Transverse colon (tissue), 4 donors: ENCODE data around the gene MICAL1. TPM values are rescaled to one million over a fixed set of nuclear protein-coding genes. Genes with fewer than 3 reads are reported as not detected.

Experiments
- DNase-seq: peaks from one replicate; pipeline ENCODE4 v3.0.0-alpha.2; 2019
- H3K27ac ChIP-seq, 4 donors: fragments of 200-600 bp; sonication (generic); 2 replicates each; pipeline ENCODE4 v1.5.1; 2016 to 2018; ENCODE audit warnings: inconsistent platforms in 4 of 4
- H3K27me3 ChIP-seq: fragments of 200-600 bp; sonication (generic); 2 replicates; pipeline ENCODE4 v1.5.1; 2017; ENCODE audit warnings: inconsistent platforms
- H3K36me3 ChIP-seq, 4 donors: fragments of 200-600 bp; sonication (generic); 2 replicates each; pipeline ENCODE4 v1.5.1; 2017 to 2019; ENCODE audit warnings: inconsistent platforms in 4 of 4
- H3K4me1 ChIP-seq, 4 donors: fragments of 200-600 bp; sonication (generic); 2 replicates each; pipeline ENCODE4 v1.5.1; 2017 to 2020; ENCODE audit warnings: inconsistent platforms in 4 of 4
- H3K4me3 ChIP-seq, 4 donors: fragments of 200-600 bp; sonication (generic); 1 replicate in 1 of 4; 2 replicates in 3 of 4; pipeline versions ENCODE4 v1.5.1 to v1.6.1; 2017 to 2019; ENCODE audit warnings: inconsistent platforms in 4 of 4
- H3K9me3 ChIP-seq, 2 donors: fragments of 200-600 bp; sonication (generic); 2 replicates each; pipeline ENCODE4 v1.5.1; 2017 to 2019; ENCODE audit warnings: inconsistent platforms in 2 of 2
- EP300 ChIP-seq: sonication (generic); formaldehyde crosslinking; IDR thresholded peaks from one replicate; pipeline ENCODE4 v1.6.1; 2017; ENCODE audit warnings: antibody characterized with exemption, low read depth
- POLR2A ChIP-seq: fragments of 450-650 bp; IDR thresholded peaks from one replicate; pipeline ENCODE4 v1.6.1; 2016; ENCODE audit warnings: antibody characterized with exemption, mild to moderate bottlenecking, moderate library complexity
- POLR2AphosphoS5 ChIP-seq, 3 donors: sonication (generic); formaldehyde crosslinking; IDR thresholded peaks; one replicate each; pipeline ENCODE4 v1.6.1; 2016; ENCODE audit warnings: antibody characterized with exemption in 3 of 3
- WGBS, 2 donors: methylation state at CpG; one replicate each; pipeline ENCODE4 v1.1.5; 2018; ENCODE audit warnings: low coverage in 1 of 2; 5-methylcytosine and 5-hydroxymethylcytosine counted together
- in situ Hi-C, 4 donors: fragments of 200-750 bp; cut with MboI; loops; one replicate each; pipeline versions ENCODE4 v1.15.0 to v1.15.1; 2017; ENCODE audit warnings: low sequenced_read_pairs in 3 of 4, low pct_ligation_motif_present in 1 of 4, low pct_unique_long_range_greater_than_20kb in 1 of 4
- intact Hi-C: fragments of 100-400 bp; cut with DNase I; formaldehyde crosslinking; loops from one replicate; pipeline ENCODE4 v1.15.1; 2023; ENCODE audit warnings: low total_unique reads
- total RNA-seq, 4 donors: library from RNA; depleted of rRNA; stranded (reverse); fragments of >200 nt; gene quantifications; one replicate each; pipeline ENCODE4 v1.1.0, GENCODE V29; 2016
- TF ChIP-seq, protein P1 (sequence below), 5 experiments: fragments of 200-600 bp in 3 of 5; fragments of 450-650 bp in 2 of 5; sonication (generic) in 3 of 5; IDR thresholded peaks; 1 replicate in 2 of 5; 2 replicates in 3 of 5; pipeline ENCODE4 v1.5.1; 2016 to 2017; ENCODE audit warnings: antibody characterized with exemption in 5 of 5, inconsistent platforms in 3 of 5, mild to moderate bottlenecking in 2 of 5, moderate library complexity in 1 of 5

The MICAL1 gene
- total RNA-seq, result 100 to 1,000 TPM in 2 of 4 donors, 10 to 100 TPM in 2; 85.3 to 241 (median 121) TPM

DNA sequence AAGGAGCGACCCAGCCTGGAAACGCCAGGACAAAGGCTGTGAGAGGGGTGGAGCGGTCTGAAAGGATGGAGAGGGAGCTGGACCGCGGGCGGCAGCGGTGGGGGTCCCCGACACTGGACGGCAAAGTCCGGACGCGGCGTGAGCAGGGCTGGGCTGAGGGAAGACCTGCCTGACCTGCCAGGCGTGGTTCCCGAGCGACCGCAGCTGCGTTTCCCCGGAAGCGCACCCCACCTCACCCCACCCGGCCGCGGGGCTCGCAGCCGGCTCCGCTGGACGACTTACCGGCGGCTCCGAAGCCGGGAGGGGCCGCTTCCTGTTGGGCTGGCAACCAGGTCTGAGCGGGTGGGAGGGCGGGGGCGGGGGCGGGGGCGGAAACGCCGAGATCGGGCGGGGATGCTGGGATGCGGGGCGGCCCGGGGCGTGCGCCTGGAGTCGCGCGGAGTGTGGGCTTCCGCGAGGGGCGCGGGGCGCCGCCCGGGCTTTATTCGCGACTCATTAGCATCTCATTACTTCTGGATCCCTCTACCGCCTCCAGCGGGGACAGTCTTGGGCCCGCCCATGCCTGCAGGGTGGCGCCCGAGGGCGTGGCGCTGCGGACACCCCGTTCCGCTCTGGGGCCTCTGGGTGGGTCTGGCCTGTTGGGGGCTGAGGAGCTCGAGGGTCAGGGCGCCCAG is at the start of gene MICAL1:
Gene MICAL1, minus strand, starts transcription at position 336 of the 674 bp plus-strand sequence. CDS start 1,576 bp downstream, outside the sequence.
- peaks cover 14 to 37% (median 33%) of the 10 kb centered on the region in 4 donors for H3K4me1 ChIP-seq
- 0% methylated on average over 13 to 61 of the region's 70 CpGs for WGBS, 2 donors
- intact Hi-C loops, result no loop called here

GRCh38 chr6:109503327-109504224 is 48.0 kb upstream of the MICAL1 start:
- no peak overlapping the region for H3K4me3 ChIP-seq
- H3K9me3 ChIP-seq, result no peaks in the 10 kb centered on the region
- in situ Hi-C loops, result loop anchor here in 1 of 4 donors (25.0 kb wide), 1 partner anchor 184 kb away; the partner anchor contains the start of genes AK9 and FIG4
- H3K4me1 ChIP-seq, result no peaks in the 10 kb centered on the region
- no peaks in the 10 kb centered on the region for H3K27me3 ChIP-seq
- no peak for DNase-seq
- H3K27ac ChIP-seq, result no peak overlapping the region
- TF ChIP-seq POLR2A (no peak), EP300 (no peak), POLR2AphosphoS5 (IDR thresholded peaks at IDR 0.05) (no peak)
- TF ChIP-seq, protein P1, sequence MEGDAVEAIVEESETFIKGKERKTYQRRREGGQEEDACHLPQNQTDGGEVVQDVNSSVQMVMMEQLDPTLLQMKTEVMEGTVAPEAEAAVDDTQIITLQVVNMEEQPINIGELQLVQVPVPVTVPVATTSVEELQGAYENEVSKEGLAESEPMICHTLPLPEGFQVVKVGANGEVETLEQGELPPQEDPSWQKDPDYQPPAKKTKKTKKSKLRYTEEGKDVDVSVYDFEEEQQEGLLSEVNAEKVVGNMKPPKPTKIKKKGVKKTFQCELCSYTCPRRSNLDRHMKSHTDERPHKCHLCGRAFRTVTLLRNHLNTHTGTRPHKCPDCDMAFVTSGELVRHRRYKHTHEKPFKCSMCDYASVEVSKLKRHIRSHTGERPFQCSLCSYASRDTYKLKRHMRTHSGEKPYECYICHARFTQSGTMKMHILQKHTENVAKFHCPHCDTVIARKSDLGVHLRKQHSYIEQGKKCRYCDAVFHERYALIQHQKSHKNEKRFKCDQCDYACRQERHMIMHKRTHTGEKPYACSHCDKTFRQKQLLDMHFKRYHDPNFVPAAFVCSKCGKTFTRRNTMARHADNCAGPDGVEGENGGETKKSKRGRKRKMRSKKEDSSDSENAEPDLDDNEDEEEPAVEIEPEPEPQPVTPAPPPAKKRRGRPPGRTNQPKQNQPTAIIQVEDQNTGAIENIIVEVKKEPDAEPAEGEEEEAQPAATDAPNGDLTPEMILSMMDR (IDR thresholded peaks at IDR 0.05), result no peak
- intact Hi-C loops, result no loop called here
- WGBS, 2 donors, result 46 to 56% methylated on average over 4 to 10 of the region's 10 CpGs
- H3K36me3 ChIP-seq, result no peaks in the 10 kb centered on the region

More for the DNA sequence above, at the start of gene MICAL1:
- in situ Hi-C loops, result loop anchor here in 2 of 4 donors (10.0 kb wide), 1 partner anchor 71 kb away; the partner anchor contains the start of gene CD164 (in 2 of the 2)
- Histone ChIP-seq H3K9me3 (no peaks in the 10 kb centered on the region), H3K27me3 (no peaks in the 10 kb centered on the region), H3K27ac (peak within 1 kb of the TSS; percentile 84 to 93 (median 87)), H3K4me3 (peak within 1 kb of the TSS; percentile 44 to 89 (median 66)), H3K36me3 (no peaks in the 10 kb centered on the region)
- peak; percentile 90 for DNase-seq
- TF ChIP-seq POLR2AphosphoS5 (IDR thresholded peaks at IDR 0.05) (peak; percentile 30 to 75 (median 68)), POLR2A (peak; percentile 63), EP300 (no peak)
- TF ChIP-seq, protein P1 (IDR thresholded peaks at IDR 0.05), result peak in 4 of 5 experiments; percentile 43 to 60 (median 48)

- no peak overlapping the region for H3K4me3 ChIP-seq
- intact Hi-C loops, result no loop called here
- no peaks in the 10 kb centered on the region for H3K27me3 ChIP-seq
- no peak for TF ChIP-seq POLR2AphosphoS5 (IDR thresholded peaks at IDR 0.05)
- TF ChIP-seq EP300, result no peak
- TF ChIP-seq POLR2A, result no peak
- TF ChIP-seq, protein P1 (IDR thresholded peaks at IDR 0.05), result no peak
- no peaks in the 10 kb centered on the region for H3K9me3 ChIP-seq
- H3K27ac ChIP-seq, result no peak overlapping the region
- DNase-seq, result no peak
- in situ Hi-C loops, result no loop called here
- H3K36me3 ChIP-seq, result no peaks in the 10 kb centered on the region
- WGBS, 2 donors, result 74 to 80% methylated on average over 1 to 2 of the region's 2 CpGs
- H3K4me1 ChIP-seq, result no peaks in the 10 kb centered on the region
Observed at GRCh38 chr6:109498936-109499335, 43.4 kb upstream of the MICAL1 start.

DNA sequence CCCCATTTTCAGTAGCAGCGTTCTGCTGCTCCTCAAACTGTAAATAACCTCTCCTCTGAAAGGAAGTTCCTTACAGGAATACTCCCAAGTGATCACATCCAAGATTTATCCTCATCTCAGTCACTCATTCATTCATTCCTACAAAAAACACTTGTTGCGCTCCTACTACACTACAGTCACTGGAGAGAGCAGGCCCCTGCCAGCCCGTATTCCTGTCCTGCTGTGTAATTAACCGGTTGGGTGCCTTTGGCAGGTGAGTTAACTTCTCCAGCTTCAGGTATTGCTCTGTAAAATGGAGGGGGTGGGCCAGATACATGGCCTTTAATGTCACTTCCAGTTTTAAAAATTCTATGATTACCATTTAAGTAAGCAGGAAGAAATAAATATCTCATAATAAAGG is 42.5 kb upstream of the MICAL1 start:
- H3K9me3 ChIP-seq, result no peaks in the 10 kb centered on the region
- in situ Hi-C loops (no loop called here), intact Hi-C loops (no loop called here)
- no peaks in the 10 kb centered on the region for H3K27me3 ChIP-seq
- no peak overlapping the region for H3K27ac ChIP-seq
- H3K4me3 ChIP-seq, result no peak overlapping the region
- no peaks in the 10 kb centered on the region for H3K4me1 ChIP-seq
- no peaks in the 10 kb centered on the region for H3K36me3 ChIP-seq
- WGBS, 2 donors, result 80 to 93% methylated on average over 3 to 4 of the region's 4 CpGs
- TF ChIP-seq, protein P1 (IDR thresholded peaks at IDR 0.05), result no peak
- TF ChIP-seq POLR2AphosphoS5 (IDR thresholded peaks at IDR 0.05) (no peak), POLR2A (no peak), EP300 (no peak)
- no peak for DNase-seq
